Coronary artery (tissue), 2 donors: ENCODE data around the gene INO80B.
"Not testable (repeated sequence)": the region's sequence is repeated elsewhere in the genome, so short reads cannot be mapped to it uniquely, and the experiment has no call there.

Experiments used
- DNase-seq: peaks from one replicate; pipeline ENCODE4 v3.0.0-alpha.2; 2017; ENCODE audit warnings: low spot score
- H3K27ac ChIP-seq, 2 donors: fragments of 200-600 bp; sonication (generic); one replicate each; pipeline ENCODE4 v1.5.1; 2016 to 2019
- H3K4me3 ChIP-seq: fragments of 200-600 bp; sonication (generic); 2 replicates; pipeline ENCODE4 v1.5.1; 2016; ENCODE audit warnings: mild to moderate bottlenecking, moderate library complexity
- CTCF ChIP-seq: fragments of 200-600 bp; sonication (generic); IDR thresholded peaks from one replicate; pipeline ENCODE4 v1.5.1; 2019; ENCODE audit warnings: antibody characterized with exemption

INO80B gene

GRCh38 chr2:74458132-74458937 is 3.4 kb downstream of the INO80B start, which contains the start of gene WBP1:
WBP1 (plus strand) TSS chr2:74458438; CDS start chr2:74458603, 165 bp downstream.
- TF ChIP-seq CTCF, result no peak
- DNase-seq, result peak; percentile 100
- H3K4me3 ChIP-seq, result peak within 1 kb of the TSS; percentile 82
- H3K27ac ChIP-seq, result peak within 1 kb of the TSS; percentile 96 to 97

- TF ChIP-seq CTCF, result no peak
- DNase-seq, result no peak
- Histone ChIP-seq H3K4me3 (peak overlapping the region; percentile 80), H3K27ac (peak overlapping the region; percentile 88 to 97)
Observed at GRCh38 chr2:74458938-74459363, 4.1 kb downstream of the INO80B start.

- H3K4me3 ChIP-seq, result peak overlapping the region; percentile 80
- DNase-seq, result not testable (repeated sequence)
- peak overlapping the region in 1 of 2 donors; percentile 88 for H3K27ac ChIP-seq
Observed at GRCh38 chr2:74459503-74460118, 4.7 kb downstream of the INO80B start.

- H3K27ac ChIP-seq, H3K4me3 ChIP-seq, DNase-seq: not testable (repeated sequence)
Observed at GRCh38 chr2:74460187-74460586, 5.3 kb downstream of the INO80B start.

GRCh38 chr2:74461187-74462053 is 6.5 kb downstream of the INO80B start:
- no peak for TF ChIP-seq CTCF
- DNase-seq, result no peak

GRCh38 chr2:74462054-74462785 is 7.3 kb downstream of the INO80B start:
- no peak overlapping the region for H3K4me3 ChIP-seq
- no peak for TF ChIP-seq CTCF
- no peak for DNase-seq
- H3K27ac ChIP-seq, result no peak overlapping the region

More at GRCh38 chr2:74461187-74462053, 6.5 kb downstream of the INO80B start:
- Histone ChIP-seq H3K4me3 (no peak overlapping the region), H3K27ac (no peak overlapping the region)

- DNase-seq, result no peak
- no peak for TF ChIP-seq CTCF
- no peak overlapping the region for H3K4me3 ChIP-seq
Observed at GRCh38 chr2:74462786-74463105, 7.9 kb downstream of the INO80B start.

More at GRCh38 chr2:74462786-74463105, 7.9 kb downstream of the INO80B start:
- H3K27ac ChIP-seq, result no peak overlapping the region
